T-cell (primary cell): ENCODE results near the gene RMDN3. TPM values are rescaled to one million over a fixed set of nuclear protein-coding genes. Genes with fewer than 3 reads are reported as not detected.

ENCODE experiments used
- ATAC-seq, 4 experiments: fragments of 200-7000 bp in 3 of 4; fragments of 150-1000 bp in 1 of 4; cut with Tn5 transposase; replicated peaks in 1 of 4; 1 replicate in 3 of 4; 2 replicates in 1 of 4; pipeline ENCODE4 v1.10.0; 2021; ENCODE audit warnings: moderate library complexity in 3 of 4, mild to moderate bottlenecking in 2 of 4, moderate number of reproducible peaks in 1 of 4
- CTCF ChIA-PET, 2 donors: fragments of 300-600 bp; sonication (Branson Sonifier 250); formaldehyde crosslinking; loops; one replicate each; lab custom pipeline; 2022; ENCODE audit warnings: antibody characterized with exemption in 2 of 2; lab: Charles Lee
- POLR2A ChIA-PET, 2 donors: fragments of 300-600 bp; sonication (Branson Sonifier 250); formaldehyde crosslinking; loops; one replicate each; lab custom pipeline; 2022; ENCODE audit warnings: antibody characterized with exemption in 2 of 2; lab: Charles Lee
- DNase-seq, 35 experiments: peaks; one replicate each; pipeline versions ENCODE4 v3.0.0 to v3.0.0-alpha.2; 2013 to 2023
- H3K27ac ChIP-seq: one replicate; pipeline ENCODE4 v1.5.1; 2013; ENCODE audit warnings: low read length
- H3K27me3 ChIP-seq, 2 experiments: replicated peaks in 1 of 2; 1 replicate in 1 of 2; 2 replicates in 1 of 2; pipeline versions ENCODE4 v1.6.1 to v1.7.0; 2013; ENCODE audit warnings: low read length in 1 of 2, mixed read lengths in 1 of 2; ENCODE audit not compliant: control insufficient read depth in 2 of 2, insufficient read depth in 2 of 2; ENCODE audit errors: extremely low read depth in 1 of 2
- H3K36me3 ChIP-seq, 2 donors: 1 replicate in 1 of 2; 2 replicates in 1 of 2; pipeline versions ENCODE4 v1.6.1 to v1.7.0; 2013; ENCODE audit warnings: low read length in 1 of 2; ENCODE audit not compliant: control insufficient read depth in 2 of 2, insufficient read depth in 1 of 2; ENCODE audit errors: extremely low read depth in 1 of 2
- H3K4me1 ChIP-seq, 2 experiments: 1 replicate in 1 of 2; 2 replicates in 1 of 2; pipeline versions ENCODE4 v1.6.1 to v1.7.0; 2013; ENCODE audit warnings: low read length in 2 of 2, mixed read lengths in 1 of 2; ENCODE audit not compliant: insufficient read depth in 2 of 2, control insufficient read depth in 1 of 2; ENCODE audit errors: extremely low read depth in 1 of 2
- H3K4me3 ChIP-seq, 2 donors: 1 replicate in 1 of 2; 2 replicates in 1 of 2; pipeline versions ENCODE4 v1.5.1 to v1.7.0; 2013; ENCODE audit warnings: mild to moderate bottlenecking in 2 of 2, low read length in 1 of 2, moderate library complexity in 1 of 2; ENCODE audit not compliant: control insufficient read depth in 1 of 2; ENCODE audit errors: extremely low read depth in 1 of 2
- H3K9me3 ChIP-seq: 2 replicates; pipeline ENCODE4 v1.7.0; 2013
- H3K27ac Mint-ChIP-seq, 2 donors: one replicate each; pipeline ENCODE4 v1.8.0; 2020 to 2021; ENCODE audit warnings: mild to moderate bottlenecking in 2 of 2, mixed read lengths in 2 of 2
- H3K27me3 Mint-ChIP-seq, 2 donors: one replicate each; pipeline ENCODE4 v1.8.0; 2021 to 2022; ENCODE audit warnings: mixed read lengths in 2 of 2
- H3K36me3 Mint-ChIP-seq: one replicate; pipeline ENCODE4 v1.8.0; 2021; ENCODE audit warnings: mixed read lengths
- H3K4me1 Mint-ChIP-seq, 3 donors: one replicate each; pipeline ENCODE4 v1.8.0; 2020 to 2022; ENCODE audit warnings: mixed read lengths in 3 of 3, mild to moderate bottlenecking in 1 of 3
- H3K4me3 Mint-ChIP-seq, 3 donors: one replicate each; pipeline ENCODE4 v1.8.0; 2020 to 2022; ENCODE audit warnings: mild to moderate bottlenecking in 3 of 3, mixed read lengths in 3 of 3, moderate library complexity in 3 of 3
- H3K9me3 Mint-ChIP-seq, 3 donors: one replicate each; pipeline ENCODE4 v1.8.0; 2020 to 2022; ENCODE audit warnings: mixed read lengths in 3 of 3
- WGBS: methylation state at CpG from one replicate; pipeline ENCODE4 v1.1.5; 2013; ENCODE audit warnings: missing lambda C conversion rate; ENCODE audit not compliant: insufficient coverage; 5-methylcytosine and 5-hydroxymethylcytosine counted together
- total RNA-seq, 35 experiments: library from RNA in 6 of 35; stranded (reverse) in 6 of 35; fragments of 120-200 nt in 1 of 35; gene quantifications; one replicate each; pipeline versions ENCODE4 v1.2.1 to v1.2.4 and lab custom pipeline; 2013 to 2026

The RMDN3 gene
- total RNA-seq, 5 donors from 2014 or later (not counting 1 experiment from before 2014, with no cell fraction given) = 23.9 to 32.3 (median 26.9) TPM

- 90% methylated on average over 5 of the region's 7 CpGs for WGBS
- CTCF ChIA-PET = no interaction called here
- Histone ChIP-seq H3K4me1 (peaks cover 0 to 27% of the 10 kb centered on the region in 2 experiments), H3K36me3 (peaks cover 12 to 77% of the 10 kb centered on the region in 2 donors), H3K9me3 (no peaks in the 10 kb centered on the region), H3K27me3 (no peaks in the 10 kb centered on the region), H3K27ac (no peak overlapping the region), H3K4me3 (no peak overlapping the region)
- Mint-ChIP-seq H3K36me3 (peaks cover 36% of the 10 kb centered on the region), H3K27ac (no peak overlapping the region), H3K4me3 (no peak overlapping the region), H3K27me3 (no peaks in the 10 kb centered on the region), H3K4me1 (peaks cover 8 to 37% (median 22%) of the 10 kb centered on the region in 3 donors), H3K9me3 (no peaks in the 10 kb centered on the region)
- DNase-seq = no peak
- POLR2A ChIA-PET = no interaction called here
- no peak for ATAC-seq
These were observed 7.1 kb downstream of the RMDN3 start for GRCh38 chr15:40747685-40748631.

GRCh38 chr15:40746916-40747418 is 8.1 kb downstream of the RMDN3 start:
- Histone ChIP-seq H3K27me3 (no peaks in the 10 kb centered on the region), H3K4me3 (no peak overlapping the region), H3K9me3 (no peaks in the 10 kb centered on the region), H3K27ac (no peak overlapping the region), H3K4me1 (peaks cover 0 to 24% of the 10 kb centered on the region in 2 experiments), H3K36me3 (peaks cover 17 to 75% of the 10 kb centered on the region in 2 donors)
- Mint-ChIP-seq H3K36me3 (peaks cover 36% of the 10 kb centered on the region), H3K27ac (no peak overlapping the region), H3K4me3 (no peak overlapping the region), H3K4me1 (peaks cover 0 to 29% (median 12%) of the 10 kb centered on the region in 3 donors), H3K27me3 (no peaks in the 10 kb centered on the region), H3K9me3 (no peaks in the 10 kb centered on the region)
- ChIA-PET CTCF (interaction anchor here (0.6 to 1.0 kb wide), 6 partner anchors 9 to 97 kb away, joined by 3 to 5 read pairs (median 4); no protein-coding TSS in a partner anchor), POLR2A (interaction anchor here in 1 of 2 donors (0.7 to 0.8 kb wide), 2 partner anchors 47 to 63 kb away, joined by 3 to 5 read pairs; no protein-coding TSS in a partner anchor)
- ATAC-seq (no peak), DNase-seq (no peak)
- WGBS = 90% methylated on average over 2 of the region's 3 CpGs

DNA sequence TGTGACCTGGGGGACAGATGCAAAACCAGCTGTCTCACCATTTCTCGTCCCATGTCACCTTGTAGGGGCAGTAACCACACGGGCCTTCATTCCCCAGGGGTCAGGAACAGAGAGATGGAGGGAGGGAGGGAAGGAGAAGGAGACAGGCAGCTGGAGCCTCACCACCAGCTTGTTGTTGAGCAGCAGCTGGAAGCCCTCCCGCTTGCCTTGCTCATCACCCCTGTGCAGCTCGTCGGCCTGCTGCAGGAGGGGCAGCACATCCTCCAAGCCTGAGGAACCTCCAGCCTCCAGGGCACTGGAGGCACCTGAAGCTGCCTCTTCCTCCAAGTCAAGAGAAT is 10.3 kb downstream of the RMDN3 start:
- Mint-ChIP-seq H3K9me3 (no peaks in the 10 kb centered on the region), H3K4me1 (peaks cover 0 to 22% (median 8%) of the 10 kb centered on the region in 3 donors), H3K27ac (peak overlapping the region; percentile 91 to 93), H3K36me3 (peaks cover 33% of the 10 kb centered on the region), H3K27me3 (no peaks in the 10 kb centered on the region), H3K4me3 (no peak overlapping the region)
- CTCF ChIA-PET = interaction anchor here in 1 of 2 donors (0.6 to 2.0 kb wide), 4 partner anchors 8 to 65 kb away, joined by 3 to 14 read pairs (median 8); partner anchors contain the start of gene RAD51
- Histone ChIP-seq H3K27me3 (no peaks in the 10 kb centered on the region), H3K36me3 (peaks cover 23 to 64% of the 10 kb centered on the region in 2 donors), H3K27ac (peak overlapping the region; percentile 80), H3K4me1 (peaks cover 0 to 22% of the 10 kb centered on the region in 2 experiments), H3K9me3 (no peaks in the 10 kb centered on the region), H3K4me3 (no peak overlapping the region)
- ATAC-seq = no peak
- no peak for DNase-seq
- POLR2A ChIA-PET = interaction anchor here (0.5 to 1.3 kb wide), 4 partner anchors 32 to 180 kb away, joined by 3 to 5 read pairs (median 4); partner anchors contain the start of gene CCDC32 (in 1 of the 2)
- WGBS = 83% methylated on average over 4 of the region's 5 CpGs

DNA sequence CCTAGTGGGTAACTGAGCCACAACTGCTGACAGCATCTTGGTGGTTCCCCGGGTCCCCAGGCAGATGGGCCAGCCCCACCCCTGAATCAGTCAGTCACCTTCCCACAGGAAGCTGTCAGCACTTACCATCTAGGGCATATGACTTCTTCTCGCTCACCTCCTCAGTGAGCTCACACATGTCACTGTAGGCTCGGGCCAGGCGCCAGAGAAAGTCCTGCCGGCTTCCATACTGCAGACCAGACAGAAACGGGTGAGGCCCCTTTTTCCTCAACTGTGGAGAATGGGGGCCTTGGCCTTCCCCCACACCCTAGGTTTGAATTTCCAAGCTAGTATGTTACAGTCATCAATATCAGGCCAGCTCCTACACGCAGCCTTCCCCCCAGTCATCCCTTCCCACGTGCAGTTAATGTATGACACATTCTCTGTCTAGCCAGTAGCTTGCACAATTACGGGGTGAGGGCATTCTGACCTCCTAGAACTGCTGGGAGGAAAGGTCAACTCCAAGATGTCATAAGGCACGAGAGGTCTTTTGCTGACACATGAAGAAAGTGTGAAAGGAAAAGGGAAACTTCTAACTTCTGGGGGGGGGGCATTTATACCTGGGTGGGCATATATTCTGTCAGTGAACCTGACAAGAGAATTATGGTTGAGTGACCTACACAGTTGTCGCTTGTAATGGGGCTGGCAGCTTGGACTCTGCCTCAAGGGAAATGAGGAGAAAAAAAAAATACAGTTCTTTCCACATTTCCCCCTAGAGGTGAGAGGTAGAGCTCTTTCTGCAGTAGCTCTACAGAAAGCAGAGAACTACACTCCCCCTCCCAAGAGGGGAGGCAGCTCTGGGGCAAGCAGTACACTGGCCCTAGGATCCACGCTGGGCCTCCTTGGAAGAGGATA is 10.9 kb downstream of the RMDN3 start:
- peak; percentile 90 to 99 (median 94) for ATAC-seq
- Mint-ChIP-seq H3K9me3 (no peaks in the 10 kb centered on the region), H3K27me3 (no peaks in the 10 kb centered on the region), H3K4me1 (peaks cover 0 to 22% (median 6%) of the 10 kb centered on the region in 3 donors), H3K36me3 (peaks cover 34% of the 10 kb centered on the region), H3K27ac (peak overlapping the region; percentile 91 to 93), H3K4me3 (no peak overlapping the region)
- peak in 34 of 35 experiments; percentile 33 to 85 (median 55) for DNase-seq
- 35% methylated on average over 7 of the region's 12 CpGs for WGBS
- Histone ChIP-seq H3K27me3 (no peaks in the 10 kb centered on the region), H3K9me3 (no peaks in the 10 kb centered on the region), H3K4me3 (no peak overlapping the region), H3K36me3 (peaks cover 28 to 63% of the 10 kb centered on the region in 2 donors), H3K27ac (peak overlapping the region; percentile 80), H3K4me1 (peaks cover 0 to 22% of the 10 kb centered on the region in 2 experiments)
- POLR2A ChIA-PET = interaction anchor here (0.5 to 1.3 kb wide), 9 partner anchors 10 to 179 kb away, joined by 3 to 7 read pairs (median 3); partner anchors contain the start of genes CCDC32 (in 1 of the 2) and RAD51 (in 1 of the 2)
- CTCF ChIA-PET = interaction anchor here in 1 of 2 donors (0.6 to 2.0 kb wide), 11 partner anchors 9 to 155 kb away, joined by 3 to 14 read pairs (median 7); partner anchors contain the start of genes RAD51 and VPS18

DNA sequence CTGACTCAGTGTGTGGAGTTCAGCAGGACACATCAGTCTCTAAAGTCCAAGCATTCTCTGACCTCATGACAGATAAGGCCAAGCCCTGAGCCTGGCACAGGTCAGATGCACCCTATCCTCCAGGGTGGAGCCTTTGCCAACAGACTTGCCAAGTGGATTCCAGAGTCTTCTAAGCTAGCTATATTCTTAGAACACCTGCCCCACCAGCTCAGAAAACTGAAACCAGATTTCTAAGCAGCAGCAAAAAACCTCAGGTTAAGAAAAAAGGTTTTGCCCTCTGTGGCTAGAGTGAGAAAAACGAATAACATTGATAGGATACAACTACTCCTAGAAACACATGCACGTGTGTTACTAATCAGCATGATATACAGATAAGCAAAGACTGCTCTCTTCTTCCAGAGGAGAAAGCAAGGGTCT is 11.6 kb downstream of the RMDN3 start:
- ChIA-PET CTCF (interaction anchor here in 1 of 2 donors (0.9 to 2.0 kb wide), 9 partner anchors 9 to 154 kb away, joined by 3 to 14 read pairs (median 8); partner anchors contain the start of genes RAD51 and VPS18), POLR2A (interaction anchor here in 1 of 2 donors (0.5 to 1.3 kb wide), 6 partner anchors 10 to 179 kb away, joined by 3 to 7 read pairs (median 3); partner anchors contain the start of genes CCDC32 and RAD51)
- H3K27me3 ChIP-seq = no peaks in the 10 kb centered on the region
- peak in 3 of 4 experiments; percentile 8 to 44 (median 10) for ATAC-seq
- peak in 1 of 35 experiments; percentile 2 for DNase-seq
- Mint-ChIP-seq H3K9me3 (no peaks in the 10 kb centered on the region), H3K4me1 (peaks cover 0 to 22% (median 6%) of the 10 kb centered on the region in 3 donors), H3K27me3 (no peaks in the 10 kb centered on the region), H3K4me3 (no peak overlapping the region), H3K36me3 (peaks cover 40% of the 10 kb centered on the region), H3K27ac (peak overlapping the region; percentile 91 to 93)
- H3K4me3 ChIP-seq = no peak overlapping the region
- H3K9me3 ChIP-seq = no peaks in the 10 kb centered on the region
- H3K27ac ChIP-seq = peak overlapping the region; percentile 80
- 17% methylated on average over 1 of the region's 2 CpGs for WGBS
- peaks cover 0 to 22% of the 10 kb centered on the region in 2 experiments for H3K4me1 ChIP-seq
- peaks cover 28 to 66% of the 10 kb centered on the region in 2 donors for H3K36me3 ChIP-seq
